MCF 10A (cell line): Measurements from ENCODE around the gene CHCHD3. TPM values are rescaled to one million over a fixed set of nuclear protein-coding genes. Genes with fewer than 3 reads are reported as not detected.

Experiments used
- BruUV-seq: library from RNA; stranded (reverse); fragments of 400-500 nt; replicated peaks from 2 replicates; lab custom pipeline; 2021; lab: Mats Ljungman, UMichigan
- CTCF ChIA-PET: fragments of 300-600 bp; sonication (Branson Sonifier 250); formaldehyde crosslinking; extraction: SDS; loops from one replicate; lab custom pipeline; 2021; ENCODE audit warnings: antibody characterized with exemption, inconsistent platforms; lab: Yijun Ruan, JAX
- POLR2A ChIA-PET: fragments of 300-600, 350-650 bp; sonication (Branson Sonifier 250); formaldehyde crosslinking; extraction: SDS; loops from one replicate; lab custom pipeline; 2020; ENCODE audit warnings: antibody characterized with exemption, inconsistent platforms; lab: Yijun Ruan, JAX
- DNase-seq: peaks from one replicate; pipeline ENCODE4 v3.0.0-alpha.2; 2018; ENCODE audit not compliant: unreplicated experiment
- H3K27ac Mint-ChIP-seq: one replicate; pipeline ENCODE4 v1.8.0; 2022; ENCODE audit warnings: mild to moderate bottlenecking, low read depth, mixed read lengths; ENCODE audit not compliant: unreplicated experiment
- H3K27me3 Mint-ChIP-seq: one replicate; pipeline ENCODE4 v1.8.0; 2022; ENCODE audit warnings: mixed read lengths; ENCODE audit not compliant: insufficient read depth, unreplicated experiment
- H3K36me3 Mint-ChIP-seq: one replicate; pipeline ENCODE4 v1.8.0; 2022; ENCODE audit warnings: mild to moderate bottlenecking, moderate library complexity, mixed read lengths; ENCODE audit not compliant: insufficient read depth, unreplicated experiment
- H3K4me1 Mint-ChIP-seq: one replicate; pipeline ENCODE4 v1.8.0; 2022; ENCODE audit warnings: mixed read lengths; ENCODE audit not compliant: insufficient read depth, unreplicated experiment
- H3K4me3 Mint-ChIP-seq: one replicate; pipeline ENCODE4 v1.8.0; 2022; ENCODE audit warnings: mild to moderate bottlenecking, moderate library complexity, mixed read lengths; ENCODE audit not compliant: unreplicated experiment
- H3K9me3 Mint-ChIP-seq: one replicate; pipeline ENCODE4 v1.8.0; 2022; ENCODE audit warnings: mixed read lengths; ENCODE audit not compliant: unreplicated experiment
- CTCF ChIP-seq: fragments of 200-600 bp; IDR thresholded peaks from one replicate; pipeline ENCODE4 v1.8.0; 2022; ENCODE audit warnings: antibody characterized with exemption, mild to moderate bottlenecking; ENCODE audit not compliant: unreplicated experiment
- intact Hi-C: fragments of 100-400 bp; cut with micrococcal nuclease; formaldehyde crosslinking; loops from 2 replicates; pipeline ENCODE4 v1.14.1; 2022
- total RNA-seq: library from RNA; stranded (reverse); gene quantifications from 2 replicates; pipeline ENCODE4 v1.2.3, GENCODE V29; 2022

Gene CHCHD3
- total RNA-seq, 1 experiment from 2014 or later, result 102 TPM

- Mint-ChIP-seq H3K27me3 (peaks cover 18% of the 10 kb centered on the region), H3K36me3 (no peaks in the 10 kb centered on the region), H3K4me1 (no peaks in the 10 kb centered on the region), H3K4me3 (no peak overlapping the region), H3K9me3 (peaks cover 10% of the 10 kb centered on the region), H3K27ac (no peak overlapping the region)
- no TSS peak for BruUV-seq
- intact Hi-C loops, result no loop called here
- CTCF ChIA-PET, result no interaction called here
- DNase-seq, result no peak
- TF ChIP-seq CTCF, result no peak
- POLR2A ChIA-PET, result interaction anchor here (0.6 kb wide), 1 partner anchor 22 kb away, joined by 3 read pairs; no protein-coding TSS in a partner anchor
Measured at GRCh38 chr7:132751244-132751647, 330.6 kb downstream of the CHCHD3 start.

GRCh38 chr7:132750530-132751217 is 331.2 kb downstream of the CHCHD3 start:
- H3K36me3 Mint-ChIP-seq, result no peaks in the 10 kb centered on the region
- no peak overlapping the region for H3K27ac Mint-ChIP-seq
- CTCF ChIA-PET, result interaction anchor here (0.5 kb wide), 1 partner anchor 818 kb away, joined by 4 read pairs; no protein-coding TSS in a partner anchor
- POLR2A ChIA-PET, result interaction anchor here (0.6 kb wide), 1 partner anchor 23 kb away, joined by 3 read pairs; no protein-coding TSS in a partner anchor
- no peak for TF ChIP-seq CTCF
- BruUV-seq, result no TSS peak
- no peak overlapping the region for H3K4me3 Mint-ChIP-seq
- H3K9me3 Mint-ChIP-seq, result peaks cover 15% of the 10 kb centered on the region
- no peaks in the 10 kb centered on the region for H3K4me1 Mint-ChIP-seq
- intact Hi-C loops, result no loop called here
- peaks cover 18% of the 10 kb centered on the region for H3K27me3 Mint-ChIP-seq
- no peak for DNase-seq

GRCh38 chr7:132750096-132750495 is 331.8 kb downstream of the CHCHD3 start:
- Mint-ChIP-seq H3K9me3 (peaks cover 15% of the 10 kb centered on the region), H3K4me3 (no peak overlapping the region), H3K27ac (no peak overlapping the region), H3K36me3 (no peaks in the 10 kb centered on the region), H3K27me3 (peaks cover 18% of the 10 kb centered on the region), H3K4me1 (no peaks in the 10 kb centered on the region)
- DNase-seq, result no peak
- POLR2A ChIA-PET, result no interaction called here
- BruUV-seq, result no TSS peak
- intact Hi-C loops, result no loop called here
- CTCF ChIA-PET, result interaction anchor here (0.5 kb wide), 1 partner anchor 818 kb away, joined by 4 read pairs; no protein-coding TSS in a partner anchor
- TF ChIP-seq CTCF, result no peak

GRCh38 chr7:132745510-132745909 is 336.4 kb downstream of the CHCHD3 start:
- TF ChIP-seq CTCF, result no peak
- Mint-ChIP-seq H3K27ac (no peak overlapping the region), H3K4me1 (peaks cover 12% of the 10 kb centered on the region), H3K27me3 (peaks cover 18% of the 10 kb centered on the region), H3K36me3 (peaks cover 6% of the 10 kb centered on the region), H3K9me3 (peaks cover 30% of the 10 kb centered on the region), H3K4me3 (no peak overlapping the region)
- ChIA-PET CTCF (interaction anchor here (0.9 to 1.1 kb wide), 3 partner anchors 38 to 635 kb away, joined by 3 read pairs; no protein-coding TSS in a partner anchor), POLR2A (no interaction called here)
- DNase-seq, result no peak
- intact Hi-C loops, result no loop called here
- no TSS peak for BruUV-seq
